22Rv1 (cell line): ENCODE data around the gene TMEM25.
"Not testable (repeated sequence)": the region's sequence is repeated elsewhere in the genome, so short reads cannot be mapped to it uniquely, and the experiment has no call there.

Experiments used
- H3K27ac ChIP-seq: fragments of 450-650 bp; 2 replicates; pipeline ENCODE4 v1.5.1; 2017
- ZFX ChIP-seq: fragments of 450-650 bp; IDR thresholded peaks from 2 replicates; pipeline ENCODE4 v1.6.1; 2017; ENCODE audit warnings: antibody characterized with exemption, borderline replicate concordance
- TF ChIP-seq, protein P1 (sequence below): fragments of 450-650 bp; IDR thresholded peaks from 2 replicates; pipeline ENCODE4 v1.5.1; 2017; ENCODE audit warnings: mild to moderate bottlenecking

TMEM25 gene

DNA sequence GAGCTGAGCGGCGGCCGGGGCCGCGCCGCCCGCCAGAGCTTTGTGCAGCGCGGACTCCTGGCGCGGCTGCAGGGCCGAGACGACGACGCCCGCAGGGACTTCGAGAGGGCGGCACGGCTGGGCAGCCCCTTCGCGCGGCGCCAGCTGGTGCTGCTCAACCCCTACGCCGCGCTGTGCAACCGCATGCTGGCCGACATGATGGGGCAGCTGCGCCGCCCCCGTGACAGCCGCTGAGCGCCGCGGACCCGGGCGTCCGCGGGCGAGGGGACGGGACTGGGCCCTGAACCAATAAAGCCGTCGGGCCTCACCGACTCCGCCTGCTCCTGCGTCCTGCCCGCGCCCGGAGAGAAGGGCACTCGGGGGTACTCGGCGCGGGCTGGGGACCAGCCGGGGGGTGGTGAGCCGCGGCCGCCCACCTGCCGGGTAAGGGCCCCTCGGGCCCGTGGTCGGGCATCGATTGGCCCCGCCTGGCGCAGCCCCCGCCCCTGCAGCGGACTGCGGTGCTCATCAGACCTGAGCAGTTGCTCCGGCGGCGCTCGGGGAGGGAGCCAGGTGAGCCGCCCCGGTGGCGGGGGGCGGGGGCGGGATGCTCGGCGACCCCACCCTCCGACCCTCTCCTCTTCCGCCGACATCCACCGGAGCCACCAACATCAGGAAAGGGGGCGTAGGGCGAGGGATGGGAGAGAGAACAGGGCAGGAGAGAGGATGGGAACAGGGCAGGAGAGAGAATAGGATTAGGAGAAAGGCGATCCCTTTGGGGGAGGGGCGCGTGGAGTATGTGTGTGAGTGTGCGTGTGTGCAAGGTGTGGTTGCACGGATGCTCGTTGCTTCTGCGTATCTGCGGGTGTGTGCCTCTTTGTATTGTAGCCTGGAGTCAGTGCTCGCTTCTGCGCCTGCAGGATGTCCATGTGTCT lies at the start of gene TMEM25:
Gene TMEM25, plus strand, starts transcription at position 510 of the 914 bp plus-strand sequence. CDS start 610 bp downstream, outside the sequence.
- TF ChIP-seq ZFX = no peak
- TF ChIP-seq, protein P1, sequence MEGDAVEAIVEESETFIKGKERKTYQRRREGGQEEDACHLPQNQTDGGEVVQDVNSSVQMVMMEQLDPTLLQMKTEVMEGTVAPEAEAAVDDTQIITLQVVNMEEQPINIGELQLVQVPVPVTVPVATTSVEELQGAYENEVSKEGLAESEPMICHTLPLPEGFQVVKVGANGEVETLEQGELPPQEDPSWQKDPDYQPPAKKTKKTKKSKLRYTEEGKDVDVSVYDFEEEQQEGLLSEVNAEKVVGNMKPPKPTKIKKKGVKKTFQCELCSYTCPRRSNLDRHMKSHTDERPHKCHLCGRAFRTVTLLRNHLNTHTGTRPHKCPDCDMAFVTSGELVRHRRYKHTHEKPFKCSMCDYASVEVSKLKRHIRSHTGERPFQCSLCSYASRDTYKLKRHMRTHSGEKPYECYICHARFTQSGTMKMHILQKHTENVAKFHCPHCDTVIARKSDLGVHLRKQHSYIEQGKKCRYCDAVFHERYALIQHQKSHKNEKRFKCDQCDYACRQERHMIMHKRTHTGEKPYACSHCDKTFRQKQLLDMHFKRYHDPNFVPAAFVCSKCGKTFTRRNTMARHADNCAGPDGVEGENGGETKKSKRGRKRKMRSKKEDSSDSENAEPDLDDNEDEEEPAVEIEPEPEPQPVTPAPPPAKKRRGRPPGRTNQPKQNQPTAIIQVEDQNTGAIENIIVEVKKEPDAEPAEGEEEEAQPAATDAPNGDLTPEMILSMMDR = no peak
- H3K27ac ChIP-seq = peak within 1 kb of the TSS; percentile 88

DNA sequence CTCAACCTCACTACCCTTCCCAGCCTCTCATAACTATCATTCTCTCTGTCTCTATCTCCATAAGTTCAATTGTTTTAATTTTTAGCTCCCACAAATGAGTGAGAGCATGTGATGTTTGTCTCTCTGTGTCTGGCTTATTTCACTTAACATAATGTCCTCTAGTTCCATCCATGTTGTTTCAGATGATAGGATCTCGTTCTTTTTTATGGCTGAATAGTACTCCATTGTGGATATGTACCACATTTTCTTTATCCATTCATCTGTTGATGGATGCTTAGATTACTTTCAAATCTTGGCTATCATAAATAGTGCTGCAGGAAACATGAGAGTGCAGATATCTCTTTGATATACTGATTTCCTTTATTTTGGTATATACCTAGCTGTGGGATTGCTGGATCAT lies 49.8 kb upstream of the TMEM25 start:
- H3K27ac ChIP-seq = not testable (repeated sequence)

DNA sequence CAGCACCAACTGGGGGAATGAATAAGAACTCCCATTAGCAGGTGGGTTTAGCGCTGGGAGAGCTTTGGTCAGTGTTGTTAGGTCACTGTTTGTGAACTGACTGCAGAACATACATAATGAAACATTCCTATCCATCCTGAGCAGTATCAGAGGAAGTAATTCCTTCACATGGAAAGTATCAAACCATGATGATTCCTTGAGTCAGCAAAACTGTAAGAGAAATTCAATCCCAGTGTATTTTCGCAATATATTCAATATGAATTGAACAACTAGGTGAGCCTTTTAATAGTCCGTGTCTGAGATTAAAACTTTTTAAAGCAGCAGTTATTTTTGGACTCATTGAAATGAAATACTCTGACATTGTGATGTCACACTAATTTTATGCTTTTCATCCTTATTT lies 46.6 kb upstream of the TMEM25 start:
- no peak overlapping the region for H3K27ac ChIP-seq
- TF ChIP-seq, protein P1 = no peak
- no peak for TF ChIP-seq ZFX

DNA sequence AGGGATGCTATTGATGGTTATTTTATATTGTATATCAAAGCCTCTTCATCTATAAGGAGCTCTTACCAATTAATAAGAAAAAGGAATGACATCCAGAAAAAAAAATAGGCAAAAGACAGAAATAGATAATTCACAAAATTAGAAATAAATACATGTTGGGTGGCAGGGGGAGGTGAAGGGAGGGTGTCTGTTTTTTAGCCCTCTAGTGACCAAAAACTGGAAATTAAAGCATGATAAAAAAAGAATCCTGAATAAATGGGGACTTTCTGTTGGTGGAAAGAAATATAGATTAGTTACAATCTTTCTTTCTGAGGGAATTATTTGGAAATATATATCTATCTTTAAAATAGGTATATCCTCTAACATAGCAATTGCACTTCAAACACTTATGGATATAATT lies 45.7 kb upstream of the TMEM25 start:
- no peak for TF ChIP-seq ZFX
- TF ChIP-seq, protein P1 = no peak
- H3K27ac ChIP-seq = no peak overlapping the region

DNA sequence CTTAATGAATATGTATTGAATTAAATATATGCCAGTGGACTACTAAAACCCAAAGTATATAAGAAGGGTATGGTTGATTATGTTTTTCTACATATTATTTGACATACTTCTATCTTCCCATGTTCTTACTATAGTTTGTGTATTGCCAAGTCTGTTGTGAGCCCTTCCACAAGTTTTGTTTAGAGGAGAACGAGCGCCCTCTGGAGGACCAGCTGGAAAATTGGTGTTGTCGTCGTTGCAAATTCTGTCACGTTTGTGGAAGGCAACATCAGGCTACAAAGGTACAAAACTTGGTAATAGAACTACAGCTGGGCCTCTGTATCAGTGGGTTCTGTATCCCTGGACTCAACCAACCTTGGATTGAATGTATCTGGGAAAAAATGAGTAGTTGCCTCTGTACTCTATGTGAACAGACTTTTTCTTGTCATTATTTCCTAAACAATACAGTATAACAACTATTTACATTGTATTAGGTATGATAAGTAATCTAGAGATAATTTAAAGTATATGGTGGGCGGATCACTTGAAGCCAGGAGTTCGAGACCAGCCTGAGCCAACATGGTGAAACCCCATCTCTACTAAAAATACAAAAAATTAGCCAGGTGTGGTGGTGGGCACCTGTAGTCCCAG lies 42.4 kb upstream of the TMEM25 start:
- H3K27ac ChIP-seq = no peak overlapping the region
- TF ChIP-seq, protein P1 = peak; percentile 89
- TF ChIP-seq ZFX = no peak

DNA sequence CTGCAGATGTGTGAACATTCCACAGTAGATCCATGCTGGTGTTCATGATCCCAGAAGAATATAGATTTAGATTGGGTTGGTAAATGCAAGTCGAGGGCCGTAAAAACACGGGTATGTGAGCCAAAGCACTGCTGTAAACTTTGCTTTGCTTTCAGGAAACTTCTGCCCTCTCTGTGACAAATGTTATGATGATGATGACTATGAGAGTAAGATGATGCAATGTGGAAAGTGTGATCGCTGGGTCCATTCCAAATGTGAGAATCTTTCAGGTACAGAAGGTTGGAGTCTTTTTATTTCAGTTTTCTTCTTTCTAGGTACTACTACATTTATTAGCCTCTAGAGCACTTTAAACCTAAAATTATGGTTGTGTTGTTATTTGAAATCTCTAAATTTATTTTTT lies 40.0 kb upstream of the TMEM25 start:
- H3K27ac ChIP-seq = no peak overlapping the region
- TF ChIP-seq, protein P1 = no peak
- no peak for TF ChIP-seq ZFX

DNA sequence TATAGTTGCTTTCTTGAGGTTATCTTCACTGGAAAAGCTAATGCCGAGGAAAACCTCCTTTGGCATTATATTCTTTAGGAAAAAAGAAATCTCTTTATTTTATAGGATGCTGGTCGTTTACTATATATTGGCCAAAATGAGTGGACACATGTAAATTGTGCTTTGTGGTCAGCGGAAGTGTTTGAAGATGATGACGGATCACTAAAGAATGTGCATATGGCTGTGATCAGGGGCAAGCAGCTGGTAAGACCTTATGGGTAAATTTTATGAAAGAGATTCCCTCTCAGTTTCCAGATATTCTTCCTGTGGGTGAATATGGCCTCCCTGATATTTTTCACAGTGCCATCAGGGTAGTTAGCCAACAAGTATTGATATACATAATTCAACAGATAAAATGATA lies 33.2 kb upstream of the TMEM25 start:
- TF ChIP-seq ZFX = no peak
- H3K27ac ChIP-seq = no peak overlapping the region

DNA sequence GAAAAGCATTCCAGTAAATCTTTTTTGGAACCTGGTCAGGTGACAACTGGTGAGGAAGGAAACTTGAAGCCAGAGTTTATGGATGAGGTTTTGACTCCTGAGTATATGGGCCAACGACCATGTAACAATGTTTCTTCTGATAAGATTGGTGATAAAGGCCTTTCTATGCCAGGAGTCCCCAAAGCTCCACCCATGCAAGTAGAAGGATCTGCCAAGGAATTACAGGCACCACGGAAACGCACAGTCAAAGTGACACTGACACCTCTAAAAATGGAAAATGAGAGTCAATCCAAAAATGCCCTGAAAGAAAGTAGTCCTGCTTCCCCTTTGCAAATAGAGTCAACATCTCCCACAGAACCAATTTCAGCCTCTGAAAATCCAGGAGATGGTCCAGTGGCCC lies 27.8 kb upstream of the TMEM25 start:
- no peak overlapping the region for H3K27ac ChIP-seq
- TF ChIP-seq, protein P1 = no peak
- no peak for TF ChIP-seq ZFX
